OCI-LY3 (cell line): Measurements from ENCODE around the gene MSMB.
"Not testable (repeated sequence)": the region's sequence is repeated elsewhere in the genome, so short reads cannot be mapped to it uniquely, and the experiment has no call there.

Experiments used
- H2AFZ ChIP-seq: fragments of 200-600, 300-600 bp; shearing (Covaris generic); 2 replicates; pipeline ENCODE4 v1.6.0; 2014; ENCODE audit warnings: antibody characterized with exemption, low read depth, low read length
- H3K27ac ChIP-seq: fragments of 200-600, 300-600 bp; sonication (generic); 2 replicates; pipeline ENCODE4 v1.5.1; 2014; ENCODE audit warnings: mild to moderate bottlenecking, low read length, moderate library complexity, mixed read lengths
- H3K27me3 ChIP-seq: fragments of 200-600, 300-600 bp; sonication (generic); 2 replicates; pipeline ENCODE4 v1.6.1; 2014; ENCODE audit warnings: low read depth, low read length, mixed read lengths
- H3K36me3 ChIP-seq: fragments of 200-600, 300-600 bp; sonication (generic); replicated peaks from 2 replicates; pipeline ENCODE3; 2014; ENCODE audit warnings: low read depth, low read length, mixed read lengths
- H3K4me1 ChIP-seq: fragments of 300-600, 200-600 bp; sonication (generic); 2 replicates; pipeline ENCODE4 v1.6.1; 2014; ENCODE audit warnings: low read length, mixed read lengths
- H3K4me2 ChIP-seq: fragments of 200-600, 300-600 bp; sonication (generic); 2 replicates; pipeline ENCODE4 v1.6.1; 2014; ENCODE audit warnings: low read length, mixed read lengths
- H3K4me3 ChIP-seq: fragments of 300-600, 200-600 bp; sonication (generic); 2 replicates; pipeline ENCODE4 v1.5.1; 2014; ENCODE audit warnings: antibody characterized with exemption, mild to moderate bottlenecking, low read length, moderate library complexity
- H3K79me2 ChIP-seq: fragments of 300-600, 200-600 bp; shearing (Covaris generic); 2 replicates; pipeline ENCODE4 v1.6.1; 2014; ENCODE audit warnings: mild to moderate bottlenecking, low read length, mixed read lengths
- H3K9ac ChIP-seq: fragments of 300-600, 200-600 bp; shearing (Covaris generic); 2 replicates; pipeline ENCODE4 v1.6.0; 2014; ENCODE audit warnings: mild to moderate bottlenecking, low read length, moderate library complexity
- H3K9me3 ChIP-seq: fragments of 200-600, 300-600 bp; shearing (Covaris generic); 2 replicates; pipeline ENCODE4 v1.6.1; 2014; ENCODE audit warnings: low read length, mixed read lengths; ENCODE audit not compliant: insufficient read depth
- H4K20me1 ChIP-seq: fragments of 200-600, 300-600 bp; sonication (generic); 2 replicates; pipeline ENCODE4 v1.6.1; 2016; ENCODE audit warnings: low read length, mixed read lengths; ENCODE audit not compliant: insufficient read depth
- CTCF ChIP-seq: fragments of 200-600, 300-600 bp; sonication (generic); IDR thresholded peaks from 2 replicates; pipeline ENCODE4 v1.5.1; 2014; ENCODE audit warnings: antibody characterized with exemption, low read length, low read depth
- EZH2phosphoT487 ChIP-seq: fragments of 200-600 bp; shearing (Covaris generic); IDR thresholded peaks from 2 replicates; pipeline ENCODE4 v1.6.1; 2018; ENCODE audit warnings: antibody characterized with exemption, mixed run types, low read depth

Gene MSMB

GRCh38 chr10:46046261-46046660, at the start of gene MSMB:
Gene MSMB, minus strand, starts transcription at chr10:46046269. Its CDS starts 32 bp downstream, at chr10:46046237.
- Histone ChIP-seq H3K4me1 (no peaks in the 10 kb centered on the region), H3K27me3 (no peaks in the 10 kb centered on the region), H2AFZ (no peak within 1 kb of the TSS), H3K4me3 (no peak within 1 kb of the TSS), H3K27ac (no peak within 1 kb of the TSS), H3K79me2 (no peaks in the 10 kb centered on the region), H3K4me2 (no peak within 1 kb of the TSS), H3K9me3 (no peaks in the 10 kb centered on the region), H3K9ac (no peak within 1 kb of the TSS), H3K36me3 (no peaks in the 10 kb centered on the region), H4K20me1 (no peaks in the 10 kb centered on the region)
- no peak for TF ChIP-seq CTCF

- no peak overlapping the region for H3K9ac ChIP-seq
- peaks cover 5% of the 10 kb centered on the region for H3K4me1 ChIP-seq
- H4K20me1 ChIP-seq = no peaks in the 10 kb centered on the region
- H3K27ac ChIP-seq = no peak overlapping the region
- no peaks in the 10 kb centered on the region for H3K36me3 ChIP-seq
- no peaks in the 10 kb centered on the region for H3K9me3 ChIP-seq
- no peaks in the 10 kb centered on the region for H3K79me2 ChIP-seq
- no peak overlapping the region for H2AFZ ChIP-seq
- no peak overlapping the region for H3K4me2 ChIP-seq
- no peaks in the 10 kb centered on the region for H3K27me3 ChIP-seq
- no peak overlapping the region for H3K4me3 ChIP-seq
- no peak for TF ChIP-seq EZH2phosphoT487
- TF ChIP-seq CTCF = no peak
Observed at GRCh38 chr10:46094931-46095750, 49.1 kb upstream of the MSMB start.

- peaks cover 5% of the 10 kb centered on the region for H3K4me1 ChIP-seq
Observed at GRCh38 chr10:46094197-46094500, 48.1 kb upstream of the MSMB start.

GRCh38 chr10:46093316-46094196, 47.5 kb upstream of the MSMB start:
- H3K27ac ChIP-seq, H3K9me3 ChIP-seq, H4K20me1 ChIP-seq, H3K4me1 ChIP-seq, H3K4me2 ChIP-seq, H3K9ac ChIP-seq, H3K79me2 ChIP-seq, H3K4me3 ChIP-seq, H2AFZ ChIP-seq, H3K27me3 ChIP-seq, H3K36me3 ChIP-seq: not testable (repeated sequence)

More at GRCh38 chr10:46094197-46094500, 48.1 kb upstream of the MSMB start:
- Histone ChIP-seq H3K36me3 (no peaks in the 10 kb centered on the region), H3K4me2 (no peak overlapping the region), H3K9me3 (no peaks in the 10 kb centered on the region), H3K27ac (no peak overlapping the region), H3K9ac (no peak overlapping the region), H3K27me3 (no peaks in the 10 kb centered on the region), H3K79me2 (no peaks in the 10 kb centered on the region), H3K4me3 (no peak overlapping the region), H4K20me1 (no peaks in the 10 kb centered on the region), H2AFZ (no peak overlapping the region)
- TF ChIP-seq CTCF (no peak), EZH2phosphoT487 (no peak)
